ENCODE results near the gene SLC25A30.

- TF ChIP-seq, protein P1, sequence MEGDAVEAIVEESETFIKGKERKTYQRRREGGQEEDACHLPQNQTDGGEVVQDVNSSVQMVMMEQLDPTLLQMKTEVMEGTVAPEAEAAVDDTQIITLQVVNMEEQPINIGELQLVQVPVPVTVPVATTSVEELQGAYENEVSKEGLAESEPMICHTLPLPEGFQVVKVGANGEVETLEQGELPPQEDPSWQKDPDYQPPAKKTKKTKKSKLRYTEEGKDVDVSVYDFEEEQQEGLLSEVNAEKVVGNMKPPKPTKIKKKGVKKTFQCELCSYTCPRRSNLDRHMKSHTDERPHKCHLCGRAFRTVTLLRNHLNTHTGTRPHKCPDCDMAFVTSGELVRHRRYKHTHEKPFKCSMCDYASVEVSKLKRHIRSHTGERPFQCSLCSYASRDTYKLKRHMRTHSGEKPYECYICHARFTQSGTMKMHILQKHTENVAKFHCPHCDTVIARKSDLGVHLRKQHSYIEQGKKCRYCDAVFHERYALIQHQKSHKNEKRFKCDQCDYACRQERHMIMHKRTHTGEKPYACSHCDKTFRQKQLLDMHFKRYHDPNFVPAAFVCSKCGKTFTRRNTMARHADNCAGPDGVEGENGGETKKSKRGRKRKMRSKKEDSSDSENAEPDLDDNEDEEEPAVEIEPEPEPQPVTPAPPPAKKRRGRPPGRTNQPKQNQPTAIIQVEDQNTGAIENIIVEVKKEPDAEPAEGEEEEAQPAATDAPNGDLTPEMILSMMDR (IDR thresholded peaks at IDR 0.05): no peak
- TF ChIP-seq POLR2AphosphoS5 (IDR thresholded peaks at IDR 0.05): no peak
These were observed 21.6 kb downstream of the SLC25A30 start for GRCh38 chr13:45396533-45397095.
